GM18867 (cell line): ENCODE data around the gene IDH2.
A peak's percentile ranks its signal among the peaks of the same experiment; 100 is the strongest.
"Not testable (repeated sequence)": the region's sequence is repeated elsewhere in the genome, so short reads cannot be mapped to it uniquely, and the experiment has no call there.

Experiments used
- ATAC-seq: cut with Tn5 transposase; IDR thresholded peaks from one replicate; pipeline ENCODE4 v1.9.1; 2021; ENCODE audit warnings: mild to moderate bottlenecking, moderate library complexity; ENCODE audit not compliant: unreplicated experiment

The IDH2 gene

GRCh38 chr15:90115783-90116182 lies 13.5 kb upstream of the IDH2 start:
- no peak for ATAC-seq

- no peak for ATAC-seq
These were observed 12.2 kb upstream of the IDH2 start for GRCh38 chr15:90114451-90114901.

GRCh38 chr15:90113166-90113565 lies 10.9 kb upstream of the IDH2 start:
- no peak for ATAC-seq

- ATAC-seq = not testable (repeated sequence)
These were observed 7.0 kb upstream of the IDH2 start for GRCh38 chr15:90109163-90109751.

- not testable (repeated sequence) for ATAC-seq
These were observed 5.8 kb upstream of the IDH2 start for GRCh38 chr15:90108038-90108437.

- ATAC-seq = no peak
These were observed 4.4 kb upstream of the IDH2 start for GRCh38 chr15:90106522-90107117.

- no peak for ATAC-seq
These were observed 3.3 kb upstream of the IDH2 start for GRCh38 chr15:90105521-90105920.

- ATAC-seq = no peak
These were observed 2.3 kb upstream of the IDH2 start for GRCh38 chr15:90104551-90104950.

- ATAC-seq = no peak
These were observed 1.5 kb upstream of the IDH2 start for GRCh38 chr15:90103701-90104329.

GRCh38 chr15:90101130-90101968 lies 919 bp downstream of the IDH2 start:
- ATAC-seq = no peak

- ATAC-seq = no peak
These were observed 2.1 kb downstream of the IDH2 start for GRCh38 chr15:90099868-90100831.

GRCh38 chr15:90099072-90099867 lies 3.0 kb downstream of the IDH2 start:
- ATAC-seq = no peak

- ATAC-seq = peak; percentile 68
These were observed 4.8 kb downstream of the IDH2 start for GRCh38 chr15:90097475-90097874.

GRCh38 chr15:90095521-90095959 lies 6.7 kb downstream of the IDH2 start:
- peak; percentile 34 for ATAC-seq

- no peak for ATAC-seq
These were observed 10.9 kb downstream of the IDH2 start for GRCh38 chr15:90091156-90091931.

GRCh38 chr15:90090226-90090848 lies 11.9 kb downstream of the IDH2 start:
- no peak for ATAC-seq

GRCh38 chr15:90087454-90088154 lies 14.7 kb downstream of the IDH2 start:
- ATAC-seq = no peak

GRCh38 chr15:90086868-90087268 lies 15.4 kb downstream of the IDH2 start:
- ATAC-seq = peak; percentile 48
